HepG2 (cell line): ENCODE data around the gene PXMP4. TPM values are rescaled to one million over a fixed set of nuclear protein-coding genes. Genes with fewer than 3 reads are reported as not detected.

ENCODE experiments used
- CHCHD3 ChIP-seq: sonication (generic); formaldehyde crosslinking; IDR thresholded peaks from 2 replicates; pipeline ENCODE4 v1.8.0; 2022; ENCODE audit warnings: mild to moderate bottlenecking, missing genetic modification reagents, moderate library complexity
- ETV6 ChIP-seq: sonication (generic); formaldehyde crosslinking; conservative IDR thresholded peaks from 2 replicates; pipeline ENCODE4 v1.4.0; 2020; ENCODE audit warnings: missing genetic modification reagents
- KIAA2018 ChIP-seq: sonication (generic); formaldehyde crosslinking; IDR thresholded peaks from 2 replicates; pipeline ENCODE4 v1.5.0; 2020; ENCODE audit warnings: mild to moderate bottlenecking, missing genetic modification reagents, borderline replicate concordance
- REPIN1 ChIP-seq: sonication (generic); formaldehyde crosslinking; IDR thresholded peaks from 2 replicates; pipeline ENCODE4 v1.8.0; 2022; ENCODE audit warnings: missing genetic modification reagents, low read depth, mild to moderate bottlenecking, borderline replicate concordance
- TIGD3 ChIP-seq: sonication (generic); formaldehyde crosslinking; IDR thresholded peaks from 2 replicates; pipeline ENCODE4 v1.5.1; 2020; ENCODE audit warnings: mild to moderate bottlenecking, missing genetic modification reagents, borderline replicate concordance
- ZBTB40 ChIP-seq, 2 experiments: fragments of 450-650 bp in 1 of 2; sonication (generic) in 1 of 2; formaldehyde crosslinking in 1 of 2; IDR thresholded peaks; 2 replicates each; pipeline versions ENCODE4 v1.6.1 to v1.8.0; 2016 to 2022; ENCODE audit warnings: antibody characterized with exemption in 1 of 2, mild to moderate bottlenecking in 1 of 2, missing genetic modification reagents in 1 of 2
- ZNF746 ChIP-seq: sonication (generic); formaldehyde crosslinking; IDR thresholded peaks from 2 replicates; pipeline ENCODE4 v1.8.0; 2022; ENCODE audit warnings: mild to moderate bottlenecking, missing genetic modification reagents
- ZNF776 ChIP-seq: sonication (generic); formaldehyde crosslinking; IDR thresholded peaks from 2 replicates; pipeline ENCODE4 v1.4.0; 2020; ENCODE audit warnings: mild to moderate bottlenecking, missing genetic modification reagents
- polyA plus RNA-seq, 8 experiments: library from polyadenylated mRNA; depleted of rRNA in 3 of 8; stranded (reverse) in 7 of 8; unstranded in 1 of 8; fragments of >200 nt; fragmentation: Illumina TruSeq in 4 of 8; extraction: Trizol in 4 of 8; gene quantifications; 2 replicates each; pipeline versions ENCODE4 v1.2.1 to v1.2.3, GENCODE V29; 2011 to 2016; ENCODE audit warnings: low read depth in 4 of 8, missing spikeins in 1 of 8, mixed read lengths in 1 of 8; ENCODE audit not compliant: insufficient read depth in 1 of 8
- total RNA-seq, 5 experiments: library from RNA; depleted of rRNA; stranded (reverse); fragments of >200 nt; fragmentation: Illumina TruSeq; extraction: Trizol; gene quantifications; 2 replicates each; pipeline ENCODE4 v1.2.3, GENCODE V29; 2016; ENCODE audit warnings: low read depth in 1 of 5

PXMP4 gene
- total and polyA plus RNA-seq, 2 of the 13 experiments (the other 11 are each of a cell fraction or from before 2014, with no cell fraction given) = not detected

GRCh38 chr20:33673410-33674293 is 46.5 kb downstream of the PXMP4 start (continued):
- no peak for TF ChIP-seq ZBTB40 (IDR thresholded peaks at IDR 0.05)
- no peak for TF ChIP-seq ZBTB40 (CRISPR knock-in tag; IDR thresholded peaks at IDR 0.05)
- TF ChIP-seq CHCHD3 = peak; percentile 60
- no peak for TF ChIP-seq ETV6 (CRISPR knock-in tag)
- no peak for TF ChIP-seq REPIN1 (CRISPR knock-in tag)
- 0 out of 2 replicates have a peak, but pooled peaks have one; percentile 8 for TF ChIP-seq ZNF746 (CRISPR knock-in tag)
- TF ChIP-seq TIGD3 (CRISPR knock-in tag) = 0 out of 2 replicates have a peak, but pooled peaks have one; percentile 20
- no peak for TF ChIP-seq KIAA2018 (CRISPR knock-in tag)
- TF ChIP-seq ZNF776 = no peak
